GDM1 (cell line): ENCODE measurements around the gene ARFGEF2.
"Not testable (repeated sequence)": the region's sequence is repeated elsewhere in the genome, so short reads cannot be mapped to it uniquely, and the experiment has no call there.

Experiments used
- DNase-seq: peaks from one replicate; lab custom pipeline; 2025; lab: John Stamatoyannopoulos, UW

ARFGEF2 gene

DNA sequence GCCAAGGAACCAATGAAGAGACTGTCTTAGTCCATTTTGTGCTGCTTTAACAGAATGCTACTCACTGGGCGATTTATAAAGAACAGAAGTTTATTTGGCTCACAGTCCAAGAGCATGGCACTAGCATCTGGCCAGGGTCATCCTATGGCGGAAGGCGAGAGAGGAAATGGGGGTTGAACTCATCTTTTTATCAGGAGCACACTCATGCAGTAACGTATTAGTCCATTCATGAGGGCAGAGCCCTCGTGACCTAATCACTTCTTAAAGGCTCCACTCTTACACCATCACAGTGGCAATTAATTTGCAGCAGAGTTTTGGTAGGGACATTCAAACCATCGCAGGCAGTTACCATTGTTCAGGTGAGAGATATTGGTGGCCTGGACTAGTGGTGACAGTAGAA lies 8.5 kb downstream of the ARFGEF2 start:
- no peak for DNase-seq

DNA sequence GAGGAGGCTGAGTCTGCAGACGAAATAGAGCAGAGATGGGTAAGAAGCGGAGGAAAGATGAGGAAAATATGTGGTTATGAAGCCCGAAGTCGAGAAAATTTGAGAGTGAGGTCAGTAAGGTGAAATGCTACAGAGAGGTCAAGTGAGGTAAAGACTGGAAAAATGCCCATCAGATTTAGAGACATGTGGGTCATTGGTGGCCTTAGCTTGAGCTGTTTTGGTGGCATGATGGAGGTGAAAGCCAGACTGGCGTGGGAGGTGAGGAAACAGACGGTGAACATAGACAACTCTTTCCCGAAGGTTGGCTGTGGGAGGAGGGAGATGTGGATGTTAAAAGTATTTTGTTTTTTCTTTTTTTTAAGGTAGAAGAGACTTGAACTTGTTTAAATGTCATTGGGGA lies 9.4 kb downstream of the ARFGEF2 start:
- no peak for DNase-seq

DNA sequence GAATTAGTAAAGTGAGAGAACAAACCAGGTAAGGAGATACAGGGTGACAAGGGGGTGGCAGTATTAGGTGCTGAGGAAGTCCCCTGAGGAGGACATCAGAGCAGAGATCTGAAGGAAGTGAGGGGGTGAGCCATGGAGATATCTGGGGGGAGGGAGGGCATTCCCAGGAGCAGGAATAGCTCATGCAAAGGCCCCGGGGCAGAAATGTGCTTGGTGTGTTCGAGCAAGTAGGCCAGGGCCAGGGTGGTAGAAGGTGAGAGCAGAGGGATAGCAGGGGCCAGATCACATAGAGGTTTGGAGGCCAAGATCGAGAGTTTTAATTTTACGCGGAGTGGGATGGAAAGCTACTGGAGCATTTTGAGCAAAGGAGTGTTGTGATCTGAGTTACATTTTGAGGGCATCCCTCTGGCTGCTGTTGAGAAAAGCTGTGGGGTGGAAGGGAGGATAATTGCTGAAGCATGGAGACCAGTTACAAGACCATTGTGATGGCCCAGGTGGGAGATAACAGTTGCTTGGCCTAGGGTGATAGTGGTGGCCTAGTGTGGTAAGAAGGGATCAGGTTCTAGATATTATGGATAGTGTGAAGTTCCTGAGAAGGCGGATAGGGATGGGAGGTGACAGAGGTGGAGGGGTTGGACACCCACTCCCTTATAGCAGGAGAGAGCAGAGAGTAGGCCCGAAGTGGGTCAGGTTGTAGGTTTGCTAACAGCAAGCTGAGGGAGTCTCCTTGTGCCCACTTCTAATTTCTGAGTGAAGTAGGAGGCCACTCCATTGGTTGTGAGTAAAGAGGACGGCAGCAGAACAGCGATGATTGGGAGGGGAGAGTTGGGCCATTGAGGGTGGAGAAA lies 10.2 kb downstream of the ARFGEF2 start:
- no peak for DNase-seq

DNA sequence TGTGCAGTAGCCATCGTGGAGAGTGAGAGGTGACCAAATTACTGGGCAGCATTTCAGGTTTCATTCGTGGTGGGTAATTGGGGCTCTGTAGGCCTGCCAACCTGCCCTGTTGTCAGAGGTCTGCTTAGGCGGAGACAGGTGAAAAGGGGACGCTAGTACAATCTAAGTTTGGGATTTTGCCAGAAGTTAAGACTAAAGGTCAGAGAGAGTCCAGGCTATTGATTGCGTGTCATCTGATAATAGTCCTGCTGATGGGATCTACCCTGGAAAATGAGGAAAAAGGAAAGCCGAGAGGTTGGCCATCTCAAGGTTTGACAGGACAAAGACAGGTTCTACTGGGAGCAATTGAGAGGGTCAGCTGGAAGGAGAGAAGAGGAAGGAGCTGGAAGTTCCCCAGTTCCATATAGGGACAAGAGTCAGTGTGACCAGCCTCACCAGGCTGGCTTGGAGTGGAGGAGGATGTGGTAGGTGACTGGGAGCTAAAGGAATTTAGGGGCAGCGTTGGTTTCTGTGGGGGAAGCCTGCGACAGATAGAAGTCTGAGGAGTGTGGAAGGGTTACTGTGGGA lies 10.9 kb downstream of the ARFGEF2 start:
- DNase-seq = no peak

DNA sequence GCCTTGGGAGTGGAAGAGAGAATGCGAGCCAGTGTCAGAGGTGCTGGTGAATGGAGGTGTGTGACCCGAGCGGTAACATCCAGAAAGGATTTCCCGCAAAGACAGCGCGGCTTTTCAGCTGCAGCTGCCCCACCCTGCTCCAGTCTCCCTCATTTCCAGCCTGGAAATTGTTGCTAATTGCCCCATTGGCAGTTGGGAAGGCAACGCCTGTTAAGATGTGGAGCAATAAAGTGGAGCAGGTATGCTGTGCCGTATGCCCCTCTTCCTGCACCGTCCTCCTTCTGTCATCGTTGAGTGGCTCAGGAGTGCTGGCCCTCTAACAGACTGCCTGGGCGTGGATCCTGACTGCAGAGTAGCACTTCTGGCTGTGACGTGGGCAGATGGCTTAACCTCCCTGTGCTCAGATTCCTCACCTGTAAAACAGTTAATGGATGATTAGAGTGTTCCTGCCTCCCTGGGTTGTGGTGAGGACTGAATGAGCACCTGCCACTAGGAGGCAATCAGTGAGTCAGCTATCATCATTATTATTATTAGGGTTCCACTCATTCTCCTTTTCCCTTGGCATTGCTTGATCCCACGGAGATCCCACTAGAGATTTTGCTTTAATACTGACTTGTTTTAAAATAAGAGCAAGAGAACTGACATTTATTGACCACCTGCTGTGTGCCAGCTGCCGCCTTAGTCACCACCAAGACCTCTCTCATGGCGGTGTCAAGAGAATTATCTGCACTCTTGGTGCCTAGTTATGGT lies 11.7 kb downstream of the ARFGEF2 start:
- no peak for DNase-seq

DNA sequence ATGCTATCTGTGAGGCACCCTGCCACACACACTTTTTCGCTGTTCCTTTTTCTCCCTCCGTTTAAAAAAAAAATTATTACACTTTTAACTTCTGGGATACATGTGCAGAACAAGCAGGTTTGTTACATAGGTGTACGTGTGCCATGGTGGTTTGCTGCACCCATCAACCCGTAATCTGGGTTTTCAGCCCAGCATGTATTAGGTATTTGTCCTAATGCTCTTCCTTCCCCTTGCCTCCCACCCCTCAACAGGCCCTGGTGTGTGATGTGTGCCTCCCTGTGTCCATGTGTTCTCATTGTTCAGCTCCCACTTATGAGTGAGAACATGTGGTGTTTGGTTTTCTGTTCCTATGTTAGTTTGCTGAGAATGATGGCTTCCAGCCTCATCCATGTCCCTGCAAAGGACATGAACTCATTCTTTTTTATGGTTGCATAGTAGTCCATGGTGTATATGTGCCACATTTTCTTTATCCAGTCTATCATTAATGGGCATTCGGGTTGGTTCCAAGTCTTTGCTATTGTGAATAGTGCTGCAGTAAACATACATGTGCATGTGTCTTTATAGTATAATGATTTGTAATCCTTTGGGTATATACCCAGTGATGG lies 12.9 kb downstream of the ARFGEF2 start:
- not testable (repeated sequence) for DNase-seq

DNA sequence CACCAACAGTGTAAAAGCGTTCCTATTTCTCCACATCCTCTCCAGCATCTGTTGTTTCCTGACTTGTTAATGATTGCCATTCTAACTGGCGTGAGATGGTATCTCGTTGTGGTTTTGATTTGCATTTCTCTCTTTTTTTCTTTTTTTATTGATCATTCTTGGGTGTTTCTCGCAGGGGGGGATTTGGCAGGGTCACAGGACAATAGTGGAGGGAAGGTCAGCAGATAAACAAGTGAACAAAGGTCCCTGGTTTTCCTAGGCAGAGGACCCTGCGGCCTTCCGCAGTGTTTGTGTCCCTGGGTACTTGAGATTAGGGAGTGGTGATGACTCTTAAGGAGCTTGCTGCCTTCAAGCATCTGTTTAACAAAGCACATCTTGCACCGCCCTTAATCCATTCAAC lies 13.5 kb downstream of the ARFGEF2 start:
- DNase-seq = not testable (repeated sequence)

DNA sequence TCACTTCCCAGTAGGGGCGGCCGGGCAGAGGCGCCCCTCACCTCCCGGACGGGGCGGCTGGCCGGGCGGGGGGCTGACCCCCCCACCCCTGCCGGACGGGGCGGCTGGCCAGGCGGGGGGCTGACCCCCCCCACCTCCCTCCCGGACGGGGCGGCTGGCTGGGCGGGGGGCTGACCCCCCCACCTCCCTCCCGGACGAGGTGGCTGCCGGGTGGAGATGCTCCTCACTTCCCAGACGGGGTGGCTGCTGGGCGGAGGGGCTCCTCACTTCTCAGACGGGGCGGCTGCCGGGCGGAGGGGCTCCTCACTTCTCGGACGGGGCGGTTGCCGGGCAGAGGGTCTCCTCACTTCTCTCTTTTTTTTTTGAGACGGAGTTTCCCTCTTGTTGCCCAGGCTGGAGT lies 14.7 kb downstream of the ARFGEF2 start:
- DNase-seq = not testable (repeated sequence)

DNA sequence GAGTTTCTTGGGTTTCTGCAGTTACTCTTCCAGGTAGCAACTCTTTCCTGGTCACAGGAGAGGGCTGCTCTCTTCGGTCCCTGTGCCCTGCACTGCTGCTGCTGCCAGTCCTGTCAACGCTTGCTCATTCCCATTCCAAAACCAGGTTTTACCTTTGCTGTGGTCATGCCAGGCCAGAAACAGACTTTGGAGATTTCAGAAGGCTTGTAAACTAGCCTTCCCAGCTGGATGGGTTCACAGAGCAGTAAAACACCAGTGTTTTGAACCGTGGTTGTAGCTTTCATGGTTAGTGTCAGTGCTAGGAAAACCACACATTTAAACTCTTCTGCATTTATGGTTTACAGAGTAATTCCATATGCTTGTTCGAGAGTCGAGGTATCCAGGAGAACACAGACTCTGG lies 16.2 kb downstream of the ARFGEF2 start:
- DNase-seq = no peak

DNA sequence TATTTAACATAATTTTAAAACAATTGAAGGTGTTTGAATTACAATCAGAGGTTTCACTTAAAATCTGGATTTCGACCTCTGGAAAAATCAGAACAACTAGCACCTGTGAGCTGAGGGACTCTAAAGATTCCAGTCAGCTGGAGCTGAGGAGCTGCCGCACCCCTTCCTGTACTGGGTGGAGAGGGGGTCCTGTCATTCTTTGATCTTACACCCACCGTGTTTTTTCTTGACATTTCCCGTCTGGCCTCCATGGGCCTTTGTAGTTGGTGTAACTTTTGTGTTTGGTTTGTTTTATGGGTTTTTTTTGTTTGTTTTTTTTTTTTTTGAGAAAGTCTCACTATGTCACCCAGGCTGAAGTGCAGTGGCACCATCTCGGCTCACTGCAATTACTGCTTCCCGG lies 17.2 kb downstream of the ARFGEF2 start:
- no peak for DNase-seq

DNA sequence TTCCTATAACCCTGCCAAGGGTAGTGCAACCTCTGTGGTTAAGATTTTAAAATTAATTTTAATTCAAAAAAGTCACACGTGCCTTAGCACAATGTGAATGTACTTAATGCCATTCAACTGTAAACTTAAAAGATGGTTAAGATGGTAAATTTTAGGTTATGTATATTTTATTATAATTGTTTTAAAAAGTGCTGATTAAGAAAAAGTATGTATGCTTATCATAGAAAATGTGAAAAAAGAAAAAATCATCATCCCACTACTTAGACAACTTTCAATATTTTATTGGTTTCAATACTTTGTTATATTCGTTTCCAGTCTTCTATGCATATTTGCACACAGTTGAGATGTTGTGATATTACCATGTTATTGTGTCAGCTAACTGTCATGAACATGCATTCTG lies 18.7 kb downstream of the ARFGEF2 start:
- DNase-seq = no peak

DNA sequence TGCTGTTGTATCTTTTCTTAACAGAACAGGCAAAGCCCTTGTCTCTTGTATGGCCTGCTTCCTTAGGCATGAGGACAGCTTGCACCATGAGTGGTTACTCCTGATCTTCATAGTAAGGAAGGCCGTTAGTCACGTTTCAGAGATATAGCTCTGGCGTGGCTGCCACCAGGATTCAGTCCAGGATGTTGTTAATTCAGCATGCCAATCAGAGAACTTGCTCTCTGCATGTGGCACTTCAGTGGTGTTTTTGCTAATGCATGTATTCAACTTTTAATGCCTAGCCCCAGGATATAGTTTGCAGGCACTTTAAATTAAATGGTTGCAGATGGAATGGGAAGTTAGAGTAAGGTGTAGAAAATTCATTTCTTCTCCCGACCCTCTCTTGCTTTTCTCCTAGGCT lies 20.0 kb downstream of the ARFGEF2 start:
- DNase-seq = no peak

DNA sequence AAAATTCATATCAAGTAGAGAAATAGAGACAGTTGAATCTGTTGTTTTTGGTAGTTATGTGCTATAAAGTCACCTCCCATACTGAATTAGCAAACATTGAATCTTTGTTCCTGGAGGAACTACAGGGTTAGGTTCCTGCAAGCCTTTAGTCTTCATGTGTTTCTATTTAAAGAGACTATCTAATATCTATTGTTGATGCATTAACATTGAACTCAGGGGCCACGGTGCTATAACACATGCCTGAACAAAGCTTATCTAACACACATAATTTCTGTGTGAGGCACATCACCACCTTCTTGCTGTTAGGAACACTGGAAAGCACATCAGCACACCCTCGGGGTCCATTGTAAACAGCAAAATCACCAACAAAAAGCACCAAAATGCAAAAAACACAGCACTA lies 21.2 kb downstream of the ARFGEF2 start:
- DNase-seq = no peak

DNA sequence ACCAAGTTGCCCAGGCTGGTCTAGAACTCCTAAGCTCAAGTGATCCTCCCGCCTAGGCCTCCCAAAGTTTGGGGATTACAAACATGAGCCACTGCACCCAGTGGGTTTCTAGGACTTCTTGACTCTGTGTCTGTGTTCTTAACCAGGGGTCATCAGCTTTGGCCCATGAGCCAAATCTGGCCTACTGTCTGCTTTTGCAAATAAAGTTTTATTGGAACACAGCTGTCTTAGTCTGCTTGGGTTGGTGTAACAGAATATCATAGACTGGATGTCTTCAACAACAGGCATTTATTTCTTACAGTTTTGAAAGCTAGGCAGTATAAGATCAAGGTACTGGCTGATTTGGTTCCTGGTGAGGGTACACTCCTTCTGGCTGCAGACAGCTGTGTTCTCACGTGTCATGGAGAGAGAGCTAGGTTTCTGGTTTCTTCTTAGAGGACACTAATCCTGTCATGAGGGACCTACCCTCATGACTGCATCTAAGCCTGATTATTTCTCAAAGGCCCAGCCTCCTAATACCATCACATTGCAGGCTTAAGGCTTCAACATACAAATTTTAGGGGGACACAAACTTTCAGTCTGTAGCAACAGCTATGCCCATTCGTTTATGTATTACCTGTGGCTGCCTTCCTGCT lies 23.3 kb downstream of the ARFGEF2 start:
- no peak for DNase-seq

DNA sequence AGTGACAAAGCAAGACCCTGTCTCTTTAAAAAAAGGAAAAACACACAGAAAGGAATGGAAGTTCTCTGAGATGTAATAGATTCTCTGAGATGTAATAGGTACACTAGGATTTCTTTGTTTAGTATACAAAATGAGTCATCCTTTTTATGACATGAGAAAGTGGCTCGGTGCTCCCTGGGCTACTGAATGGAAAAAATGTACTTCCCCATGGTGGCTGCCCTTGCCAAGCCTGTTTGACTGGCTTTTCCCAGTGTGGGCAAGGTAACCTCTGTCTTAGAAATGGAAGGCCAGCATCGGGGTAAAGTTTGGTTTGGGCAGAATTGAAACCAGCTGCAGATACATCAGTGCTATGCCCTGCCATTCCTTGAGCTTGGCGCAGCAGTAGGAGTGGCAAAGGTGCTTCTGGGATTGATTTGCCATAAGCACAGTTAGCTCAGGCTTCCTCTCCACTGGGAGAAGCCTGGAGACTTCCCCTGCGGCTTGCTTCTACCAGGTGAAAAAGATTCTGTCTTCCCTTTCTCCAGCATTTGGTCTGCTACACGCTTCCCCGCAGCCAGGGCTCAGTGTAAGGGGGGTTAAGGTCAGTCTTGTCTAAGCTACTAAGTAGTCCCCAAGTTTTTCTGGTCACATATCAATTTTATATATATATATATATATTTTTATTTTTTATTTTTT lies 24.5 kb downstream of the ARFGEF2 start:
- DNase-seq = no peak

DNA sequence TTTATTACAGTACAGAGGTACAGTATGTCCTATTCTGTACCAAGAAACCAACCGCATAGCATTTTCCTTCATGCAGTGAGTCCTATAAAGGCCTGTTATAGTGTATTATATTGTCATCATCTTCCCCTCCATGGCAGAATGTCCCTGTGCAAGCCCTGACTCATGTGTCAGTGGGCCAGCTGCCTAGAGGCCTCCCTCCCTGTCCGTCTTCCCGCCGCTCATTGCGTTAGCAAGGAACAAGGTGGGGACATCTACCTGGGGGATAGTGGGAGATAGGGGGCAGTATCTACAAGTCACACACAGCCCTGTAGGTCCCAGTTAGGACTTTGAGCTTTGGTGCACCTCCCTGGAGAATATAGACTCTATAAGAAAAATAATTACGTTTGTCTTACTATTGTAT lies 27.1 kb downstream of the ARFGEF2 start:
- DNase-seq = no peak

DNA sequence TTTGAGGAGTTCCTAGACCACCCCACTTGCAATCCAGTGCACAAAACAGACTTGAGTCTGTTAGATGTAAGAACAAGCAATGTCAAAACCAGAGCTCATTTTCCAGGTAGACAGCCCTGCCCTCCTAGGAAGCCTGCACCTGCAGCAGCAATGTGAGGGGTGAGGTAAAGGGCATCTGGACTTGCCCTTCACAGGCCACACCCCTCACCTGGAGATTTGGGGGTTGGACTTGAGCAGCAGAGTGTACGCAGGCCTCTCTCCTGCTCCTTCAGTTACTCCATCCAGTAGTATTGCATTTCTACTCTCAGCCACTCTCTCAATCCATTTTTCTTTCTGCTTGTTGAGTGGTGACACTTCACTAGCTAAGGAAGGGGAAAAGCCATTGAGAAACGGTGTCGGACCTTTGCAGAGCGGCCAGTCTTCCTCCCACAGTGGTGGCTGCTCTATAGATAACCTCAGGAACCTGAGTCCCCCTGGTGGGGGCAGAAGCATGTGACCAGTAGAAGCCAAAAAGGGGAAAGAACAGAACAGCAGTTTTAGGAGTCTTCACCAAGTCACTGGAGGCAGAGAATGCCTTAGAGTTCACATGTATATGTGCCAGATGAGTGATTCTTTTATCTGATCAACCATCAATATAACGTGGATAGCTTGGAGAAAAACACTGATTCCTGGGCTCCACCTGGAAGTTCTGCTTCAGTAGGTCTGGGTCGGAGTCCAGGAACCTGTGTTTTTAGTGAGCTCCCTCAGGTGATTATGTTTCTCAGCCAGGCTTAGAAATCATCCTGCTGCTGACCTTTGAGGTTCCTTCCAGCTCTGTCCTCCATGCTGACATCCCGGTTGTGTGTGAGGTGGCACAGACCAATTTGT lies 28.0 kb downstream of the ARFGEF2 start:
- no peak for DNase-seq

DNA sequence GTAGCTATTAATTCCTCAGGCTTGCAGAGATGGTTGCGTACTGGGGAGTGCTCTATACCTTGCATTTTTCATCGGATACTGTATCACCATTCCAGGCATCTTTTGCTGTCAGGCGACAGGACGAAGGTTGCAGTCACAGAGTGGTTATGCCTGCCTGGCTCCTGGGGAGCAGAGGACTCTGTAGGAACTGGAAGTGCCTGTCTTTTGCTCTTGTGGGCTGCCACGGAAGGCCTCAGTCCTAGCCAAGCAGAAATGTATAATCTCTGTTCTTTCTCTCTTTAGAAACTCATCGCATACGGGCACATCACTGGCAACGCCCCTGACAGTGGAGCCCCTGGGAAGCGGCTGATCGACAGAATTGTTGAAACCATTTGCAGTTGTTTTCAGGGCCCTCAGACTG lies 29.5 kb downstream of the ARFGEF2 start:
- DNase-seq = no peak

DNA sequence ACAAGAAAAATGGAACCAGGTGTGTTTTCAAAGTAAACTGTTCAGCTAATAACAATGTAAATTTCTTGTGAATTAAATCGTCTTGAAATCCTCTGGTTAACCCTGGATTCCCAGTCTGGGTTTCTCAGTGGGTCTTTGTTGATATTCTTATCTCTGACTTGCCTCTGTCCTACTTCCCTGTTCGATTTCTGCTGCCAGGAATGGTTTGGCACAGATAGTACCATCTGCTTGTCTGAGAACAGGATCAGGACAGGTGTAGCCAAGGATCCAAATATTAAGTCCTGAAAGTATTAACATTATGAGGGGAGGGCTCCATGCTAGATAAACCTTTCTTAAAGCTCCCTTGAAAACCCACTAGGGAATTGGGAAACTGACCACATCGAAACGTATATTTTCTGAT lies 30.1 kb downstream of the ARFGEF2 start:
- no peak for DNase-seq

DNA sequence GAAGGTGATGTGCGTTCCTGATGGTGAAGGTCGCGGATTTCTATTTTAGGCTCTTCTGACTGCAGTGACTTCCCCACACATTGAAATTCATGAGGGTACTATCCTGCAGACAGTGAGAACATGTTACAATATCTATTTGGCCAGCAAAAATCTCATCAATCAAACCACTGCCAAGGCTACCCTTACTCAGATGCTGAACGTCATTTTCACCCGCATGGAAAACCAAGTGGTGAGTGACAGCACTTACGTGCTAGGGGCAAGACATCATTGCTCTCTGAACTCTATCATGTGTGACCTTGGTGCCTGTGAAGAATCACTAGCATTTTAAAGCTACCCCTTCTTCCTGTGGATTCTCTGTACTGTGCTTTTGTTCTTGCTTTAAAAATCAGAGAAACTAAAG lies 31.1 kb downstream of the ARFGEF2 start:
- DNase-seq = no peak

DNA sequence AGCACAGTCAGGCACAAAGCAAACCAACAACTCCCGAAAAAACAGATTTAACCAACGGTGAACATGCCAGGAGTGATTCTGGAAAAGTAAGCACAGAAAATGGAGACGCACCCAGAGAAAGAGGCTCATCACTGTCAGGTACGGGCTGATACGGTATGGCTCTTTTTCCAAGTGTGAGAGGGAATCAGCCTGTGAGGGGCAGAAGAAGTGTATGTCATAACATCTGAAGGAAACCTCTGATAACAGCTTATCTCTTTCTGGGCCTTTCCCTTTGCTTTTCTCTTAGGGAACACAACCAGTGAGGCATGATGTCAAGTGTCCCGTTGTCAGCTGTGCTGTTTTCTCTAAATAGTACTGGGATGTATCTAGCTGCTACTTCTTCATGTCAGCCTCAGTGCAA lies 32.1 kb downstream of the ARFGEF2 start:
- DNase-seq = no peak
